H9 (cell line): Measurements from ENCODE around the gene MLLT6. TPM values are rescaled to one million over a fixed set of nuclear protein-coding genes. Genes with fewer than 3 reads are reported as not detected.

Experiments used
- DNase-seq: peaks from one replicate; pipeline ENCODE4 v3.0.0-alpha.2; 2017
- H2AFZ ChIP-seq: one replicate; pipeline ENCODE4 v1.6.1; 2013; ENCODE audit warnings: mild to moderate bottlenecking, low read length, control low read depth, moderate library complexity
- H2AK5ac ChIP-seq: 2 replicates; pipeline ENCODE4 v1.6.1; 2013; ENCODE audit warnings: low read length, control low read depth, mixed read lengths; ENCODE audit not compliant: insufficient read length
- H2BK120ac ChIP-seq: one replicate; pipeline ENCODE4 v1.6.1; 2013; ENCODE audit warnings: low read depth, mild to moderate bottlenecking, low read length, control low read depth, inconsistent platforms; ENCODE audit not compliant: poor library complexity, severe bottlenecking
- H2BK12ac ChIP-seq: 2 replicates; pipeline ENCODE4 v1.6.1; 2013; ENCODE audit warnings: low read length, control low read depth, mixed read lengths, low read depth; ENCODE audit not compliant: insufficient read length
- H2BK15ac ChIP-seq: 2 replicates; pipeline ENCODE4 v1.6.1; 2013; ENCODE audit warnings: low read depth, low read length, control low read depth
- H2BK20ac ChIP-seq: one replicate; pipeline ENCODE4 v1.6.1; 2013; ENCODE audit warnings: low read depth, mild to moderate bottlenecking, low read length, control low read depth, inconsistent platforms; ENCODE audit not compliant: poor library complexity, severe bottlenecking
- H2BK5ac ChIP-seq: 2 replicates; pipeline ENCODE4 v1.6.1; 2013; ENCODE audit warnings: low read length, control low read depth, mixed read lengths; ENCODE audit not compliant: insufficient read length
- H3K14ac ChIP-seq: 2 replicates; pipeline ENCODE4 v1.6.1; 2013; ENCODE audit warnings: low read length, control low read depth; ENCODE audit not compliant: insufficient read depth
- H3K18ac ChIP-seq: 2 replicates; pipeline ENCODE4 v1.6.1; 2013; ENCODE audit warnings: low read depth, mild to moderate bottlenecking, mixed read lengths, low read length, control low read depth; ENCODE audit not compliant: insufficient read length
- H3K23ac ChIP-seq: 2 replicates; pipeline ENCODE4 v1.6.1; 2013; ENCODE audit warnings: low read length, control low read depth, mixed read lengths, low read depth; ENCODE audit not compliant: insufficient read length
- H3K23me2 ChIP-seq: 2 replicates; pipeline ENCODE4 v1.6.1; 2013; ENCODE audit warnings: low read depth, mild to moderate bottlenecking, mixed read lengths, low read length, control low read depth; ENCODE audit not compliant: insufficient read length, poor library complexity, severe bottlenecking
- H3K27ac ChIP-seq: 2 replicates; pipeline ENCODE4 v1.5.1; 2013; ENCODE audit warnings: low read length, control low read depth, mixed read lengths, low read depth; ENCODE audit not compliant: insufficient read length
- H3K27me3 ChIP-seq: 2 replicates; pipeline ENCODE4 v1.6.1; 2013; ENCODE audit warnings: low read length, control low read depth, inconsistent platforms; ENCODE audit not compliant: insufficient read depth
- H3K4ac ChIP-seq: 2 replicates; pipeline ENCODE4 v1.6.1; 2013; ENCODE audit warnings: low read depth, mild to moderate bottlenecking, control low read depth, inconsistent platforms, low read length, moderate library complexity
- H3K4me1 ChIP-seq: 2 replicates; pipeline ENCODE4 v1.6.1; 2013; ENCODE audit warnings: low read length, control low read depth, inconsistent platforms; ENCODE audit not compliant: insufficient read depth
- H3K4me2 ChIP-seq: 2 replicates; pipeline ENCODE4 v1.6.1; 2013; ENCODE audit warnings: low read length, control low read depth, mixed read lengths; ENCODE audit not compliant: insufficient read length, insufficient read depth
- H3K56ac ChIP-seq: 2 replicates; pipeline ENCODE4 v1.6.1; 2013; ENCODE audit warnings: low read depth, mild to moderate bottlenecking, mixed read lengths, low read length, control low read depth; ENCODE audit not compliant: insufficient read length
- H3K79me1 ChIP-seq: 2 replicates; pipeline ENCODE4 v1.6.1; 2013; ENCODE audit warnings: low read depth, mild to moderate bottlenecking, moderate library complexity, low read length, control low read depth, inconsistent platforms; ENCODE audit not compliant: insufficient read depth, poor library complexity, severe bottlenecking
- H3K79me2 ChIP-seq: 2 replicates; pipeline ENCODE4 v1.6.1; 2013; ENCODE audit warnings: low read length, control low read depth, inconsistent platforms; ENCODE audit not compliant: insufficient read depth
- H3K9ac ChIP-seq: 2 replicates; pipeline ENCODE4 v1.6.1; 2013; ENCODE audit warnings: low read length, control low read depth, mixed read lengths; ENCODE audit not compliant: insufficient read length; ENCODE audit errors: extremely low read depth
- H3K9me3 ChIP-seq: one replicate; pipeline ENCODE4 v1.6.1; 2013; ENCODE audit warnings: low read depth, low read length, inconsistent platforms; ENCODE audit not compliant: control insufficient read depth
- H3T11ph ChIP-seq: one replicate; pipeline ENCODE4 v1.6.1; 2013; ENCODE audit warnings: mild to moderate bottlenecking, low read length, control low read depth, inconsistent platforms
- H4K20me1 ChIP-seq: one replicate; pipeline ENCODE4 v1.6.1; 2013; ENCODE audit not compliant: control insufficient read depth, insufficient read length, insufficient read depth
- H4K5ac ChIP-seq: 2 replicates; pipeline ENCODE4 v1.6.1; 2013; ENCODE audit warnings: low read depth, mild to moderate bottlenecking, mixed read lengths, low read length, control low read depth; ENCODE audit not compliant: insufficient read length
- H4K8ac ChIP-seq: replicated peaks from 2 replicates; pipeline ENCODE4 v1.6.1; 2013; ENCODE audit warnings: low read length, control low read depth, mixed read lengths, low read depth; ENCODE audit not compliant: insufficient read length
- H4K91ac ChIP-seq: 2 replicates; pipeline ENCODE4 v1.6.1; 2013; ENCODE audit warnings: low read depth, mild to moderate bottlenecking, moderate library complexity, mixed read lengths, low read length, control low read depth; ENCODE audit not compliant: insufficient read length
- H3K27ac Mint-ChIP-seq, 3 experiments: 2 replicates in 2 of 3; 3 replicates in 1 of 3; pipeline ENCODE4 v1.8.0; 2020 to 2021; ENCODE audit warnings: mixed read lengths in 3 of 3, mild to moderate bottlenecking in 1 of 3, moderate library complexity in 1 of 3
- H3K27me3 Mint-ChIP-seq: 2 replicates; pipeline ENCODE4 v1.8.0; 2021; ENCODE audit warnings: low read depth, mild to moderate bottlenecking, moderate library complexity, mixed read lengths
- H3K36me3 Mint-ChIP-seq, 3 experiments: 2 replicates in 2 of 3; 3 replicates in 1 of 3; pipeline ENCODE4 v1.8.0; 2020 to 2021; ENCODE audit warnings: low read depth in 3 of 3, mixed read lengths in 3 of 3; ENCODE audit not compliant: insufficient read depth in 1 of 3
- H3K4me1 Mint-ChIP-seq, 2 experiments: 2 replicates each; pipeline ENCODE4 v1.8.0; 2020; ENCODE audit warnings: mixed read lengths in 2 of 2
- H3K4me3 Mint-ChIP-seq, 2 experiments: 2 replicates in 1 of 2; 3 replicates in 1 of 2; pipeline ENCODE4 v1.8.0; 2020 to 2021; ENCODE audit warnings: mild to moderate bottlenecking in 2 of 2, mixed read lengths in 2 of 2, moderate library complexity in 1 of 2
- H3K9me3 Mint-ChIP-seq, 2 experiments: 2 replicates in 1 of 2; 3 replicates in 1 of 2; pipeline ENCODE4 v1.8.0; 2020; ENCODE audit warnings: mild to moderate bottlenecking in 2 of 2, mixed read lengths in 2 of 2, moderate library complexity in 1 of 2
- CTCF ChIP-seq: fragments of 200-600 bp; sonication (generic); conservative IDR thresholded peaks from 3 replicates; pipeline ENCODE4 v1.8.0; 2021; ENCODE audit warnings: antibody characterized with exemption, mild to moderate bottlenecking
- WGBS: extraction: QIAGEN DNeasy Blood & Tissue Kit; methylation state at CpG from one replicate; pipeline ENCODE4 v1.1.7; 2013; ENCODE audit warnings: missing lambda C conversion rate, low lambda C conversion rate, mixed read lengths; ENCODE audit not compliant: insufficient read length; ENCODE audit errors: extremely low coverage; 5-methylcytosine and 5-hydroxymethylcytosine counted together
- total RNA-seq: library from RNA; stranded (reverse); gene quantifications from 2 replicates; pipeline ENCODE4 v1.2.1, GENCODE V29; 2021

Gene MLLT6
- total RNA-seq, 1 experiment from 2014 or later: 26.4 TPM

- H3K4me3 Mint-ChIP-seq: peak overlapping the region in 1 of 2 experiments; percentile 16; a peak in 1 of 5 replicates
- H3K27ac Mint-ChIP-seq: no peak overlapping the region
- H3K23ac ChIP-seq: no peak overlapping the region
- H3K9me3 Mint-ChIP-seq: no peaks in the 10 kb centered on the region
- H3K4ac ChIP-seq: no peak overlapping the region
- no peak overlapping the region for H3K4me2 ChIP-seq
- no peak for TF ChIP-seq CTCF
- no peak overlapping the region for H3K18ac ChIP-seq
- peaks cover 53% of the 10 kb centered on the region for H3K27me3 Mint-ChIP-seq
- H2BK120ac ChIP-seq: no peak overlapping the region
- H3K56ac ChIP-seq: no peak overlapping the region
- peaks cover 3% of the 10 kb centered on the region; the same call in 1 of the 2 replicates for H3K4me1 ChIP-seq
- H4K5ac ChIP-seq: no peak overlapping the region
- H3K23me2 ChIP-seq: no peaks in the 10 kb centered on the region
- DNase-seq: peak; percentile 52
- no peak overlapping the region for H4K91ac ChIP-seq
- no peak overlapping the region for H2BK12ac ChIP-seq
- H3K36me3 Mint-ChIP-seq: peaks cover 6 to 15% (median 10%) of the 10 kb centered on the region in 3 experiments; a peak in 6 of 7 replicates
- no peak overlapping the region for H2AFZ ChIP-seq
- no peak overlapping the region for H2BK20ac ChIP-seq
- H3K14ac ChIP-seq: no peak overlapping the region; the same call in 1 of the 2 replicates
- H2BK15ac ChIP-seq: no peak overlapping the region
- H3K9ac ChIP-seq: no peak overlapping the region
- no peaks in the 10 kb centered on the region; the same call in 1 of the 2 replicates for H3K27me3 ChIP-seq
- H3K4me1 Mint-ChIP-seq: peaks cover 28 to 70% of the 10 kb centered on the region in 2 experiments
- no peak overlapping the region for H3T11ph ChIP-seq
- H3K27ac ChIP-seq: no peak overlapping the region
- no peak overlapping the region for H2BK5ac ChIP-seq
- H4K20me1 ChIP-seq: no peaks in the 10 kb centered on the region
- H4K8ac ChIP-seq: no peak overlapping the region
- no peak overlapping the region for H2AK5ac ChIP-seq
- H3K79me2 ChIP-seq: no peaks in the 10 kb centered on the region
- WGBS: no CpG with 5 or more reads among the region's 11 CpGs
- H3K79me1 ChIP-seq: no peaks in the 10 kb centered on the region
- no peaks in the 10 kb centered on the region for H3K9me3 ChIP-seq
These were observed 8.5 kb downstream of the MLLT6 start for GRCh38 chr17:38713456-38714075.
